ENCODE data around the gene GRID1. TPM values are rescaled to one million over a fixed set of nuclear protein-coding genes. Genes with fewer than 3 reads are reported as not detected.

The GRID1 gene
- total RNA-seq, 1 experiment from 2014 or later: not detected

DNA sequence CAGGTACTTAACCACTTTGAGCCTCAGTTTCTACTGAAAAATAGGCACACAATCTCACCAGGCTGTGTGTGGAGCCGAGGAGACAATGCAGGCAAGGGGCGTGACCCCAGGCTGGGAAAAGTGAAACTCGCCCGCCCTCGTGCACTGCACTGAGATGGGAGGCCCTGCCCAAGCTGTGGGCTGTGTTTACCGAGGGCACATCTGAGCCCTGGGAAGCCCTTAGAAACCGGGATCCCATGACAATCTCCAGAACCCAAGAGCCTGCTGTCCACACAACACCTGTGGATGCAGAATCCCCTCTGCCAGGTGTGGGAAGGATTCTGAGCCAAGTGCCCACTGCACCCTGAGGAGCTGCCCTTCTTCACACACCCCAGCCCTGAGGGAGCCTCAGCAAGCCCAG is 198.3 kb downstream of the GRID1 start:
- BruUV-seq (replicated peaks): no TSS peak
- H3K9me3 ChIP-seq (ENCODE audit: low read length): no peaks in the 10 kb centered on the region
- no peaks in the 10 kb centered on the region for H3F3A ChIP-seq (ENCODE audit: low read length, unreplicated experiment)
- ChIA-PET POLR2A (ENCODE audit: unreplicated experiment) (no interaction called here), CTCF (no interaction called here)
- no peaks in the 10 kb centered on the region for H3K36me3 ChIP-seq (ENCODE audit: low read depth, low read length)
- no peaks in the 10 kb centered on the region for H3K9me2 ChIP-seq (replicated peaks; ENCODE audit: low read length)
- no peak overlapping the region for H3K4me3 ChIP-seq (ENCODE audit: low read length)
- no peak overlapping the region for H3K9ac ChIP-seq (ENCODE audit: low read length)
- ATAC-seq (no peak), DNase-seq (no peak)
- H4K20me1 ChIP-seq (ENCODE audit: low read length): no peaks in the 10 kb centered on the region
- H3K4me1 ChIP-seq (ENCODE audit: insufficient read depth, low read length): no peaks in the 10 kb centered on the region
- no peak overlapping the region for H3K27ac ChIP-seq (ENCODE audit: low read length)
- TF ChIP-seq CTCF (conservative IDR thresholded peaks at IDR 0.05; ENCODE audit: low read depth, low read length) (no peak), EZH2phosphoT487 (IDR thresholded peaks at IDR 0.05; ENCODE audit: borderline replicate concordance, low read length) (no peak), EZH2 (IDR thresholded peaks at IDR 0.05; ENCODE audit: low read length, unreplicated experiment) (no peak)
- no peak overlapping the region for H2AFZ ChIP-seq (ENCODE audit: low read length)
- no peak overlapping the region for H3K4me2 ChIP-seq (ENCODE audit: low read length)
- no peaks in the 10 kb centered on the region for H3K27me3 ChIP-seq (ENCODE audit: low read length)
- intact Hi-C loops (cut with micrococcal nuclease): no loop called here
- no peaks in the 10 kb centered on the region for H3K79me2 ChIP-seq (ENCODE audit: low read length)

GRCh38 chr10:86167762-86168128 is 198.8 kb downstream of the GRID1 start:
- Histone ChIP-seq H3K36me3 (ENCODE audit: low read depth, low read length) (no peaks in the 10 kb centered on the region), H3K27me3 (ENCODE audit: low read length) (no peaks in the 10 kb centered on the region), H3K4me3 (ENCODE audit: low read length) (no peak overlapping the region), H3F3A (ENCODE audit: low read length, unreplicated experiment) (no peaks in the 10 kb centered on the region), H3K4me1 (ENCODE audit: insufficient read depth, low read length) (no peaks in the 10 kb centered on the region), H3K9ac (ENCODE audit: low read length) (no peak overlapping the region), H3K79me2 (ENCODE audit: low read length) (no peaks in the 10 kb centered on the region), H2AFZ (ENCODE audit: low read length) (no peak overlapping the region), H3K4me2 (ENCODE audit: low read length) (no peak overlapping the region), H3K9me2 (replicated peaks; ENCODE audit: low read length) (no peaks in the 10 kb centered on the region), H3K27ac (ENCODE audit: low read length) (no peak overlapping the region), H4K20me1 (ENCODE audit: low read length) (no peaks in the 10 kb centered on the region), H3K9me3 (ENCODE audit: low read length) (no peaks in the 10 kb centered on the region)
- DNase-seq: no peak
- no peak for ATAC-seq
- ChIA-PET POLR2A (ENCODE audit: unreplicated experiment) (no interaction called here), CTCF (no interaction called here)
- BruUV-seq (replicated peaks): no TSS peak
- TF ChIP-seq CTCF (conservative IDR thresholded peaks at IDR 0.05; ENCODE audit: low read depth, low read length): no peak
- TF ChIP-seq EZH2phosphoT487 (IDR thresholded peaks at IDR 0.05; ENCODE audit: borderline replicate concordance, low read length): no peak
- TF ChIP-seq EZH2 (IDR thresholded peaks at IDR 0.05; ENCODE audit: low read length, unreplicated experiment): no peak
- intact Hi-C loops (cut with micrococcal nuclease): no loop called here

- Histone ChIP-seq H3K4me2 (ENCODE audit: low read length) (no peak overlapping the region), H3K4me3 (ENCODE audit: low read length) (no peak overlapping the region), H3K27me3 (ENCODE audit: low read length) (no peaks in the 10 kb centered on the region), H3K27ac (ENCODE audit: low read length) (no peak overlapping the region), H3F3A (ENCODE audit: low read length, unreplicated experiment) (no peaks in the 10 kb centered on the region), H2AFZ (ENCODE audit: low read length) (no peak overlapping the region), H4K20me1 (ENCODE audit: low read length) (no peaks in the 10 kb centered on the region), H3K9me2 (replicated peaks; ENCODE audit: low read length) (no peaks in the 10 kb centered on the region), H3K9ac (ENCODE audit: low read length) (no peak overlapping the region), H3K4me1 (ENCODE audit: insufficient read depth, low read length) (no peaks in the 10 kb centered on the region), H3K9me3 (ENCODE audit: low read length) (no peaks in the 10 kb centered on the region), H3K79me2 (ENCODE audit: low read length) (no peaks in the 10 kb centered on the region), H3K36me3 (ENCODE audit: low read depth, low read length) (no peaks in the 10 kb centered on the region)
- no peak for DNase-seq
- intact Hi-C loops (cut with micrococcal nuclease): no loop called here
- ChIA-PET CTCF (no interaction called here), POLR2A (ENCODE audit: unreplicated experiment) (no interaction called here)
- ATAC-seq: no peak
- no peak for TF ChIP-seq CTCF (conservative IDR thresholded peaks at IDR 0.05; ENCODE audit: low read depth, low read length)
- no peak for TF ChIP-seq EZH2phosphoT487 (IDR thresholded peaks at IDR 0.05; ENCODE audit: borderline replicate concordance, low read length)
- TF ChIP-seq EZH2 (IDR thresholded peaks at IDR 0.05; ENCODE audit: low read length, unreplicated experiment): no peak
- BruUV-seq (replicated peaks): no TSS peak
Measured at GRCh38 chr10:86167121-86167761, 199.4 kb downstream of the GRID1 start.

All from PC-3 (cell line).